Measurements from ENCODE around the gene MEIOC.

Gene MEIOC

GRCh38 chr17:44719444-44719843 is 63.2 kb downstream of the MEIOC start:
- DNase-seq = no peak

- DNase-seq = no peak
Measured at GRCh38 chr17:44722254-44722653, 66.0 kb downstream of the MEIOC start.
